ENCODE data around the gene TENM3.

GRCh38 chr4:182684796-182685195 lies 441.6 kb downstream of the TENM3 start:
- TF ChIP-seq POLR2A (IDR thresholded peaks at IDR 0.05) (no peak), CTCF (IDR thresholded peaks at IDR 0.05) (no peak)

Data from esophagus squamous epithelium (tissue), 4 donors.